ENCODE measurements around the gene GPR62. TPM values are rescaled to one million over a fixed set of nuclear protein-coding genes. Genes with fewer than 3 reads are reported as not detected.

GPR62 gene
- polyA plus RNA-seq, 1 of the 3 experiments (the other 2 are of a cell fraction): 0.02 TPM

- TF ChIP-seq TCF12 (IDR thresholded peaks at IDR 0.05) (no peak), REST (IDR thresholded peaks at IDR 0.05; ENCODE audit: low read depth, low read length) (peak; percentile 86)
- Histone ChIP-seq H3K27me3 (ENCODE audit: insufficient read depth) (no peaks in the 10 kb centered on the region), H3K4me1 (ENCODE audit: control insufficient read depth in 1 of 2, insufficient read depth in 2 of 2, low read depth in 1 of 2, low read length in 1 of 2) (no peaks in the 10 kb centered on the region; a peak in 1 of 4 replicates), H3F3A (replicated peaks; ENCODE audit: insufficient read depth) (no peaks in the 10 kb centered on the region), H3K4me2 (no peak overlapping the region), H3K9ac (no peak overlapping the region), H3K27ac (ENCODE audit: low read depth in 2 of 2, low read length in 1 of 2) (no peak overlapping the region), H4K20me1 (ENCODE audit: insufficient read depth) (0 out of 2 replicates have a peak, but pooled peaks cover 3% of the 10 kb centered on the region), H3K9me2 (no peaks in the 10 kb centered on the region), H3K36me3 (replicated peaks in 1 of 2; ENCODE audit: control insufficient read depth in 1 of 2, insufficient read depth in 2 of 2, low read length in 1 of 2) (peaks cover 0 to 59% of the 10 kb centered on the region in 2 experiments), H3K4me3 (ENCODE audit: low read depth in 2 of 2, low read length in 1 of 2) (no peak overlapping the region), H2AFZ (ENCODE audit: low read depth) (no peak overlapping the region), H3K9me3 (no peaks in the 10 kb centered on the region), H3K79me2 (ENCODE audit: insufficient read depth) (peaks cover 9% of the 10 kb centered on the region)
- no peak for DNase-seq
- CTCF ChIA-PET: interaction anchor here (0.6 kb wide), 1 partner anchor 40 kb away, joined by 3 read pairs; the partner anchor contains the start of gene ABHD14B
- 90% methylated on average over 7 of the region's 11 CpGs for WGBS (ENCODE audit: low lambda C conversion rate)
- POLR2A ChIA-PET: no interaction called here
These were observed 20.9 kb upstream of the GPR62 start for GRCh38 chr3:51934139-51934850.

- Histone ChIP-seq H3K4me1 (ENCODE audit: control insufficient read depth in 1 of 2, insufficient read depth in 2 of 2, low read depth in 1 of 2, low read length in 1 of 2) (no peaks in the 10 kb centered on the region; a peak in 1 of 4 replicates), H3K9ac (no peak overlapping the region), H3K9me2 (no peaks in the 10 kb centered on the region), H3K9me3 (no peaks in the 10 kb centered on the region), H3K36me3 (replicated peaks in 1 of 2; ENCODE audit: control insufficient read depth in 1 of 2, insufficient read depth in 2 of 2, low read length in 1 of 2) (peaks cover 0 to 60% of the 10 kb centered on the region in 2 experiments), H4K20me1 (ENCODE audit: insufficient read depth) (0 out of 2 replicates have a peak, but pooled peaks cover 6% of the 10 kb centered on the region), H3K27me3 (ENCODE audit: insufficient read depth) (no peaks in the 10 kb centered on the region), H2AFZ (ENCODE audit: low read depth) (no peak overlapping the region), H3K4me3 (ENCODE audit: low read depth in 2 of 2, low read length in 1 of 2) (no peak overlapping the region), H3K79me2 (ENCODE audit: insufficient read depth) (peaks cover 19% of the 10 kb centered on the region), H3K27ac (ENCODE audit: low read depth in 2 of 2, low read length in 1 of 2) (no peak overlapping the region), H3K4me2 (no peak overlapping the region), H3F3A (replicated peaks; ENCODE audit: insufficient read depth) (no peaks in the 10 kb centered on the region)
- TF ChIP-seq YY1 (IDR thresholded peaks at IDR 0.05; ENCODE audit: low read depth): no peak
- TF ChIP-seq NFIC (IDR thresholded peaks at IDR 0.05; ENCODE audit: borderline replicate concordance): no peak
- TF ChIP-seq SMC3 (IDR thresholded peaks at IDR 0.05; ENCODE audit: low read depth, low read length): no peak
- TF ChIP-seq, protein P1, sequence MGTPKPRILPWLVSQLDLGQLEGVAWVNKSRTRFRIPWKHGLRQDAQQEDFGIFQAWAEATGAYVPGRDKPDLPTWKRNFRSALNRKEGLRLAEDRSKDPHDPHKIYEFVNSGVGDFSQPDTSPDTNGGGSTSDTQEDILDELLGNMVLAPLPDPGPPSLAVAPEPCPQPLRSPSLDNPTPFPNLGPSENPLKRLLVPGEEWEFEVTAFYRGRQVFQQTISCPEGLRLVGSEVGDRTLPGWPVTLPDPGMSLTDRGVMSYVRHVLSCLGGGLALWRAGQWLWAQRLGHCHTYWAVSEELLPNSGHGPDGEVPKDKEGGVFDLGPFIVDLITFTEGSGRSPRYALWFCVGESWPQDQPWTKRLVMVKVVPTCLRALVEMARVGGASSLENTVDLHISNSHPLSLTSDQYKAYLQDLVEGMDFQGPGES (IDR thresholded peaks at IDR 0.05; ENCODE audit: low read depth, low read length): no peak
- 92% methylated on average over 26 of the region's 28 CpGs for WGBS (ENCODE audit: low lambda C conversion rate)
- POLR2A ChIA-PET: no interaction called here
- DNase-seq: no peak
- CTCF ChIA-PET: interaction anchor here (0.6 to 1.5 kb wide), 2 partner anchors 39 to 47 kb away, joined by 3 to 5 read pairs; partner anchors contain the start of gene ABHD14B
These were observed 19.9 kb upstream of the GPR62 start for GRCh38 chr3:51934991-51935885.
